ENCODE results near the gene PLA2G2C.

DNA sequence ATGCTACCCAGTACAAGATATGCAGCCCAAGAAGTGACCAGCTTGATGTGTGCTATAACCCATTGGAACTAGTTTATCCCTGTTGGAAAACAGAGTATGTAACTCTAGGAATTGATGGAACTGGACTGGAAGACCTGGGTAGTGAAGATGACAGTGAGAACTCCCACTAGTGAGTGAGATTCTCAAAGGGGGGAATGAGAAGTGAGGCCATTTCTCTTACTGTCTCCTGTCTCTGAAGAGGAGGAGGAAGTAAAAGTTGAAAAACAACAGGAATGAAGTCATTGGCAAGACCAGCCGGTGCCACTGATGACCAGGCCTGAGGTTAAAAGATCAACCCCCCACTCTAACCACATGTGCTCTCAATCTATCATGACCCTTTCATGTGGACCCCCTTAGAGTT, 26.3 kb downstream of the PLA2G2C start:
- TF ChIP-seq CTCF (conservative IDR thresholded peaks at IDR 0.05) (no peak), ZFX (IDR thresholded peaks at IDR 0.05) (no peak)
